BJ (cell line): Measurements from ENCODE around the gene ASB7. TPM values are rescaled to one million over a fixed set of nuclear protein-coding genes. Genes with fewer than 3 reads are reported as not detected.
"Not testable (repeated sequence)": the region's sequence is repeated elsewhere in the genome, so short reads cannot be mapped to it uniquely, and the experiment has no call there.

Source experiments
- CTCF ChIA-PET: fragments of 350-600 bp; formaldehyde crosslinking; extraction: SDS; loops from one replicate; lab custom pipeline; 2021; ENCODE audit warnings: antibody characterized with exemption, inconsistent platforms; lab: Yijun Ruan, JAX
- POLR2A ChIA-PET: fragments of 300-600 bp; sonication (Branson Sonifier 250); formaldehyde crosslinking; extraction: SDS; loops from one replicate; lab custom pipeline; 2021; ENCODE audit warnings: antibody characterized with exemption; lab: Charles Lee
- DNase-seq: peaks from one replicate; pipeline ENCODE4 v3.0.0-alpha.2; 2011; ENCODE audit warnings: low read depth
- H3K27me3 ChIP-seq: 2 replicates; pipeline ENCODE4 v1.6.0; 2011; ENCODE audit warnings: low read length; ENCODE audit not compliant: control insufficient read depth, insufficient read depth
- H3K36me3 ChIP-seq: 2 replicates; pipeline ENCODE4 v1.5.1; 2011; ENCODE audit warnings: low read length; ENCODE audit not compliant: control insufficient read depth, insufficient read depth
- H3K4me3 ChIP-seq: 2 replicates; pipeline ENCODE4 v1.5.1; 2011; ENCODE audit warnings: low read depth, mild to moderate bottlenecking, control low read depth, low read length
- polyA plus RNA-seq: library from polyadenylated mRNA; depleted of rRNA; stranded (reverse); fragments of >200 nt; gene quantifications from 2 replicates; pipeline ENCODE4 v1.2.3, GENCODE V29; 2011
- TF ChIP-seq, protein P1 (sequence below): IDR thresholded peaks from 2 replicates; pipeline ENCODE4 v1.5.1; 2011; ENCODE audit warnings: low read depth, mild to moderate bottlenecking, control low read depth, inconsistent platforms, low read length, moderate library complexity; ENCODE audit not compliant: insufficient read depth

Gene ASB7
- polyA plus RNA-seq, 1 experiment: 11.2 TPM

DNA sequence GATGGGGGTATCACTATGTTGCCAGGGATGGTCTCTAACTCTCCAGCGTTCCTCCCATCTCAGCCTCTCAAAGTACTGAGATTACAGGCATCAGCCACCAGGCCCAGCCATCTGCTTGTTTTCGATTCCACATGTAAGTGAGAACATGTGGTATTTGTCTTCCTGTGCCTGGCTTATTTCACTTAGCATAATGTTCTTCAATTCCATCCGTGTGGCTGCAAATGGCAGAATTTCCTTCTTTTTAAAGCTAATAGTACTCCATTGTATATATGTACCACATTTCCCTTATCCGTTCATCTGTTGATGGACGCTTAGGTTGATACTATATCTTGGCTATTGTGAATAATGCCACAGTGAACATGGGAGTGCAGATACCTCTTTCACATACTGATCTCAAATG is 70.6 kb downstream of the ASB7 start:
- H3K4me3 ChIP-seq: no peak overlapping the region
- H3K27me3 ChIP-seq: no peaks in the 10 kb centered on the region
- CTCF ChIA-PET: interaction anchor here (0.6 to 3.1 kb wide), 18 partner anchors 9 to 334 kb away, joined by 3 to 69 read pairs (median 7); partner anchors contain the start of gene LRRK1
- DNase-seq: no peak
- POLR2A ChIA-PET: no interaction called here
- no peaks in the 10 kb centered on the region for H3K36me3 ChIP-seq
- TF ChIP-seq, protein P1, sequence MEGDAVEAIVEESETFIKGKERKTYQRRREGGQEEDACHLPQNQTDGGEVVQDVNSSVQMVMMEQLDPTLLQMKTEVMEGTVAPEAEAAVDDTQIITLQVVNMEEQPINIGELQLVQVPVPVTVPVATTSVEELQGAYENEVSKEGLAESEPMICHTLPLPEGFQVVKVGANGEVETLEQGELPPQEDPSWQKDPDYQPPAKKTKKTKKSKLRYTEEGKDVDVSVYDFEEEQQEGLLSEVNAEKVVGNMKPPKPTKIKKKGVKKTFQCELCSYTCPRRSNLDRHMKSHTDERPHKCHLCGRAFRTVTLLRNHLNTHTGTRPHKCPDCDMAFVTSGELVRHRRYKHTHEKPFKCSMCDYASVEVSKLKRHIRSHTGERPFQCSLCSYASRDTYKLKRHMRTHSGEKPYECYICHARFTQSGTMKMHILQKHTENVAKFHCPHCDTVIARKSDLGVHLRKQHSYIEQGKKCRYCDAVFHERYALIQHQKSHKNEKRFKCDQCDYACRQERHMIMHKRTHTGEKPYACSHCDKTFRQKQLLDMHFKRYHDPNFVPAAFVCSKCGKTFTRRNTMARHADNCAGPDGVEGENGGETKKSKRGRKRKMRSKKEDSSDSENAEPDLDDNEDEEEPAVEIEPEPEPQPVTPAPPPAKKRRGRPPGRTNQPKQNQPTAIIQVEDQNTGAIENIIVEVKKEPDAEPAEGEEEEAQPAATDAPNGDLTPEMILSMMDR: no peak

- H3K27me3 ChIP-seq, H3K4me3 ChIP-seq, CTCF ChIA-PET, DNase-seq, POLR2A ChIA-PET, H3K36me3 ChIP-seq: not testable (repeated sequence)
These were observed 76.8 kb downstream of the ASB7 start for GRCh38 chr15:100679151-100679550.

DNA sequence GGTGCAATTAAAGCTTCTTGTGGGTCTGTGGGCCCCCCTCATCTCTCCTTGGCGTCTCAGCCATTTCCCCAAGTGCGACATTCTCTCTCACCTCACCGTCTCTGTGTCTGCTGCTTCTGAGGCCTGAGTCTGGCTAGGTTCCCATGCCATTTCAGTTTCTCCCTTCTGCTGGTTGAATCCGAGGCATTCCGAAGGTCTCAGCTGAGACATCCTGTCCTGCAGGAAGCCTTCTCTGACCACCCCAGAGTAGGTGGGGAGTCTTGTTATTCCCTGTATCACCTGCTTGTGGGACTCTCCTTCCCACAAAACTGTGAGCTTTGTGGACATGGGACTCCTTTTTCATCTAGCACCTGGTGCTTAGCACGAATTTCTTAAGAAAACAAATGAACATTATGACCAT is 78.3 kb downstream of the ASB7 start:
- no peaks in the 10 kb centered on the region for H3K27me3 ChIP-seq
- DNase-seq: no peak
- ChIA-PET POLR2A (no interaction called here), CTCF (interaction anchor here (3.8 kb wide), 1 partner anchor 9 kb away, joined by 18 read pairs; no protein-coding TSS in a partner anchor)
- TF ChIP-seq, protein P1: no peak
- H3K36me3 ChIP-seq: no peaks in the 10 kb centered on the region
- H3K4me3 ChIP-seq: no peak overlapping the region

DNA sequence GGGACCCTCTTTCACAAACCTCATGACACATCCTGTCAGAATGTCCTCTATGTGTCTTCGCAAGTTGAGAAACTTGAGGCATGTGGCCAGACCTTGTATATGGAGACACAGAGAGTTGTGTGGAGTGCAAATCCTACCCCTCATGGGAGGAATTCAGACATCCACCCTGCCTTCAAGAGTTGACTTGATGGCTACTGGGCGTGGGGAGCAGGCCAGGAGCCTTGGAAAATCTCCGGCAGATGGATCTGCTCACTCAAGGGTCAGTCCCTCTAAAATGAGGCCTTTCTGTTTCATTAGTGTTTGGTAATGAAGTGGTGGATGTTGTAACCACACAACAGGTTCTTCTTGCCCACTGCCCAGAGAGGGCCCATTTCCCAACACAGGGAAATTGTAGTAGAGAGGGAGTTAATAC is 79.0 kb downstream of the ASB7 start:
- POLR2A ChIA-PET: no interaction called here
- no peak for DNase-seq
- TF ChIP-seq, protein P1: no peak
- no peaks in the 10 kb centered on the region for H3K36me3 ChIP-seq
- CTCF ChIA-PET: interaction anchor here (3.8 kb wide), 1 partner anchor 10 kb away, joined by 18 read pairs; no protein-coding TSS in a partner anchor
- no peak overlapping the region for H3K4me3 ChIP-seq
- no peaks in the 10 kb centered on the region for H3K27me3 ChIP-seq

GRCh38 chr15:100682468-100682867 is 80.1 kb downstream of the ASB7 start:
- TF ChIP-seq, protein P1: no peak
- H3K4me3 ChIP-seq: no peak overlapping the region
- CTCF ChIA-PET: interaction anchor here (0.5 to 3.8 kb wide), 3 partner anchors 8 to 552 kb away, joined by 3 to 18 read pairs (median 5); no protein-coding TSS in a partner anchor
- POLR2A ChIA-PET: no interaction called here
- DNase-seq: no peak
- H3K36me3 ChIP-seq: no peaks in the 10 kb centered on the region
- no peaks in the 10 kb centered on the region for H3K27me3 ChIP-seq

GRCh38 chr15:100683434-100683833 is 81.0 kb downstream of the ASB7 start:
- no peak for DNase-seq
- POLR2A ChIA-PET: no interaction called here
- TF ChIP-seq, protein P1: no peak
- no peak overlapping the region for H3K4me3 ChIP-seq
- H3K36me3 ChIP-seq: no peaks in the 10 kb centered on the region
- H3K27me3 ChIP-seq: no peaks in the 10 kb centered on the region
- CTCF ChIA-PET: interaction anchor here (1.5 to 3.8 kb wide), 2 partner anchors 7 to 12 kb away, joined by 3 to 18 read pairs; no protein-coding TSS in a partner anchor
